LoVo (cell line): ENCODE data around the gene RMND5A.

Experiments used
- DNase-seq: peaks from one replicate; pipeline ENCODE4 v3.0.0-alpha.2; 2016; ENCODE audit warnings: low spot score

The RMND5A gene

DNA sequence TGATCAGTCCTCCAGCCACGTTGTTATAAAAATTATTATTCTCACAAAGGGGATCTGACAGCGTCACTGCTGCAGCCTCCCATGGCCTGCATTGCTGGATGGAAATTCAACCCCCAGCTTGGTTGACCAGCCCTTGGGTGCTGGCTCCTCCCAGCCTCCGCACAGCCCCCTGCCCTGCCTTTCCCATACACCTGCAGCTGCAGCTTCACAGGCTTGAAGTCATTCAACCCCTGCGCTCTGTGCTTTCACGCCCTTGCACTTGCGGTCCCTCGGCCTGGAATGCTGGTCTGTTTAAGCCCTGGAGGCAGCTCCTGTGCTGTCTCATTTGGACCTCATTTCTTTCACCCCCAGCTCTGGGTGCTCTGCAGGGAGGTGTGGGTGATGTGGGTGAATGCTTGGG lies 71.5 kb downstream of the RMND5A start:
- no peak for DNase-seq

DNA sequence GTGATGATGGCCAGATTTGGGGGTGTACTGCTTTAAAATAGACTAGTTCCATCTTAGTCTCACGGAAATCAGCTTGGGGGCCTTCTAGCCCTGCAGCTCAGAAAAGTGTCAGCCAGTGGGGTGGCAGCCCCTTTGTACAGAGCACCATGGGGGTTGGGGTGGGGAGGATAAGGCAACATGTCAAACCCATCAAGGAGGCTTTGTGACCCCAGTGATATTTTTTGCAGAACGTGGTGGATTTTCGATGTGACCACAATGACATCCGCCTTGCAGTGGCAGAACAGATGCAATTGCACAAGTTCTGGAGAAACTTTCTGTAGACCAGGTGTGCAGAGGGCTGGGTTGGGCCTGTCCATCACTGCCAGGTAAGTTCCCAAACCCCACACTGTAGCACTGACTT lies 73.7 kb downstream of the RMND5A start:
- no peak for DNase-seq

DNA sequence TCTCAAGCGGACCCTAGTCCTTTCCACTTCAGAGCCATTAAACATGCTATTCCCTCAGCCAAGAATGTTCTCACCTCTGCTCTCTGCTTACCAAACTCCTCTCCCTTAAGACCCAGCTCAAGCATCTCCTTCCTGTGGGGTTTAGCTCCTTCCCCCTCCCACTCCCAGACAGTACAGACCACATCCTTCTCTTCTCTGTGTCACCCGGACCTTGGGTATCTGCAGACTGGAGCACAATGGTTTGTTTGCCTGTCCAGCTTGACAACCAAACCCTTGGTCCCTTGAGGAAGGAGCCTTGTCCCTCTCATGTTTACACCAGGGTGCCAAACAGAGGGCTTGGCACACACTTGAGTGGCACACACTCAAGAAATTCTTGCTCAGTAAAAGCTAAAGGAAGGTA lies 74.8 kb downstream of the RMND5A start:
- DNase-seq, result no peak

DNA sequence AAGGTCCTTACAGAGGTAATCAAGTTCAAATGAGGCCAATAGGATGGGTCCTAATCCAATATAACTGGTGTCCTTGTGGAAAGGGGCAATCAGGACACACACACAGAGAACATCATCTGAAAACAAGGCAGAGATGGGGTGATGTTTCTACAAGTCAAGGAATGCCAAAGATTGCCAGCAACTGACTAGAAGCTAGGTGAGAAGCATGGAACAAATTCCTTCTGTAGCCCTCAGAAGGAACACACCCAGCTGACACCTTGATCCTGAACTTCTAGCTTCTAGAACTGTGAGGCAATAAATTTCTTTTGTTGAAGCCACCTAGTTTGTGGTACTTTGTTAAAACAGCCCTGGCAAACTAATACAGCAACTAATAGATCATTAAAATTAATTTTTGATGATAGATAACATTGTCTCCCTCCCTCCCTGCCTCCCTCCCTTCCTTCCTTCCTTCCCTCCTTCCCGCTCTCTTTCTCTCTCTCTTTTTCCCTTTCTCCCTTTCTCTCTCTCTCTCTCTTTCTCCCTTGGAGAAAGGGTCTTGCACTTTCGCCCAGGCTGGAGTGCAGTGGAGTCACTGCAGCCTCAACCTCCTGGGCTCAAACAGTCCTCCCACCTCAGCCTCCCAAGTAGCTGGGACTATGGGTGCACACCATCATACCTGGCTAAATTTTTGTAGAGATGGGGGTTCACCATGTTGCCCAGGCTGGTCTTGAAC lies 80.9 kb downstream of the RMND5A start:
- DNase-seq, result no peak

DNA sequence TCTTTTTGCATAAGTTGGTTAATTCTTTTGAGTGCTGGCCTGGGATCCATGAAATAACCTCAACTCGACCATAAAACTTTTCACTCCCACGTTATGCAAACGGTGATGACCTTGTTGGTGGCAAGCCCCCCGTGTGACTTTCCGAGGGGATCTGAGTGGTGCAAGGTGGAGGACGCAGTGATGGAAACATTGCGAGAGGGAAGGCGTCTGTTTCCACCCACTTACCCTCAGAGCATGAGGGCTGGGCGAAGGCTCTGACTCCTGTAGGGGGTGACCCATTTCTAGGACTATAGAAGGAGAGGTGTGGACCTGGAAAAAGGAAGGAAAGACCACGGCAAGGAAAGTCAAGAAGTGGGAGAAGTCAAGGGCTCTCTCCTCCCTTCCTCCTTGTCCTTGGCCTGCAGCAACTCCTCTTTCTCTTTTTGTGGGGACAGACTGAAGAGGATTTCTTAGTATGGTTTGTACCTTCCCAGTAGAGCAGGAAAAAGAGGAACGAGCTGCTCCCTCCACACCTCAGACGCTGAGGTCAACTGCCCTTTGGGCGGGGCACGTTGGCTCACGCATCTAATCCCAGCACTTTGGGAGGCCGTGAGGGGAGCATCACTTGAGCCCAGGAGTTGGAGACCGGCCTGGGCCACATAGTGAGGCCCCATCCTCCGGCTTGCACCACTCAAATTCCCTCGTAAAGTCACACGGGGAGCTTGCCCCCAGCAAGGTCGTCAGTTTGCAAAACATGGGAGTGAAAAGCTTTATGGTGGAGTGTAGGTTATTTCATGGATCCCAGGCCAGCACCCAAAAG lies 86.2 kb downstream of the RMND5A start:
- no peak for DNase-seq

DNA sequence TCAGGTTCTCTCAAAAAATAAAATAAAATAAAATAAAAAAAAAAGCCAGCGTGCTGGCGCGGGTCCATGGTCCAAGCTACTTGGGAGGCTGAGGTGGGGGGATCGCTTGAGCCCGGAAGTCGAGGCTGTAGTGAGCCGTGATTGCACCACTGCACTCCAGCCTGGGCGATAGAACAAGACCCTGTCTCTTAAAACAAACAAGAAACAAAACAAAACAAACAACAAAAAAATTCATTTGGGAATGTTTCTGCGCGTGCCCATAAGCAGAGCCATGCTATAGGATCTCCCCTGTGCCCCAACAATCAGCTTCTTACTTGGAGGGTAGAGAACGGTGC lies 87.0 kb downstream of the RMND5A start:
- no peak for DNase-seq

DNA sequence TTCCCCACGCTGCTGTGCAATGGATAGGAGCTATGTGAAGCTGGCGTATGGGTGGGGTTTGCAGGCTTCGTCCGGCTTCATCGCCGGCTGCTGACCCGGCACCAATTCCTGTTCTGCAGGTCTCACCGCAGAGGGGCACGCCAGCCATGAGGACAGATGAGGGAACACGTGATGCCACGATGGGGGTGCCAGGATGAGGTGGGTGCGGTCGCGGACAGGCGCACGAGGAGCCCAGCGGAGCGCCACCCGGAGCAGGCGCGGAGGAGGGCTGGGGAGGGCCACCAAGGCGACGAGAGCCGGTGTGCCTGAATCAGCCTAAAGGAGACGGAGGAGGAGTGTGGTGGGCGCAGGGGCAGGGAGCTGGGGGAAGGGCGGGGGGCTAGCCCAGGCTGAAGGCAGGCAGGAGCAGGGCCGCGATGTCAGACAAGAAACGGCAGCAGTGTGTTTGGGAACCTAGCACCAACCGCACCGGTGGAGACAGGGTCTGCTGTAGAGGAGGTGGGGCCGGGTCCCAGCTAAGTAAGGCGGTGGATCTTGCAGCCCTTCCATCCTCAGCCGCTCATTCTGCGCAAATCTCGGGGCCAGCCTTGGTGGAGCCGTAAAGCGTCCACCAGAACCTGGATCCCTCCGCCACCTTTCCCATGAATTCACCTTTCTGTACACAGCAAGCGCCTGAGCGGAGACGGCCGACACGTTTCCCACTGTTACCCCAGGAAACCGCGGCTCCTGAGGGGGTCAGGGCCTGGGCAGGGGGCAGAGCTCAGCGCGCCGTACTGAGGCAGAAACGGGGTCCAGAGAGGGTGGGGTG lies 87.6 kb downstream of the RMND5A start:
- peak; percentile 84 for DNase-seq

DNA sequence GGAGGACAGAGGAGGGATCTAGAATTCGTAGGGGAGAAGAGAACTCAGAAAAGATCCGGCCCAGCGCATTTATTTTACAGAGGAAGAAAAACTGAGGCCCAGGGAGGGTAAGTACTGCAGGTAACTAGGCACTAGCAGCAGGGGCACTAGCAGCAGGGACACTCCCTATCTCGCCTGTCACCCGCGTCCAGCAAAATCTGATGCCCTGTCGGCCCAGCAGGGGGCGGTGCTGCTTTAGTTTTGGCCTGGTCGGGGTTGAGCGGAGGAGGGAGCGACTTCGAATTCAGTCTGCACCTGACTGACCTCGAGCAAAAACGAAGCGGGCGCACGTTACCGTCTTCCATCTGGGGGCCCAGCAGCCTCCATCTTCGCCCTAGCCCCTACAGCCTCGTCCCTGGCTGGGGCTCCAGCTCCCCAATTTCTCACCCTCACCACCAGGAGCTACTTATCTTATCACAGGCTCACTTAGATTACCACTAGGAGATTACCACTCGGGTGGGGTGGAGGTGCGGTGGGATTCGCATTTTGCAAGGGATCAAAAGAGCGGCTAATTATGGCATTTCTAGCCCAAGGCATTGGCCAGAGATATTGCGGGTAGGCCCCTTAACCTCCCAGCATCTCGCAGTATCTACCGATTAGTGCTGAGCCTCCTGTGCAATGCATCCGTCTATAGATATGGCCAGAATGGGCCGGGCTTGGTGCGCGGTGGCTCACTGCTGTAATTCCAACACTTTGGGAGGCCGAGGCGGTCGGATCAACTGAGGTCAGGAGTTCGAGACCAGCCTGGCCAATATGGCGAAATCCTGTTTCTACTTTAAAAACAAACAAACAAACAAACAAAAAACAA lies 88.4 kb downstream of the RMND5A start:
- DNase-seq, result peak; percentile 93

DNA sequence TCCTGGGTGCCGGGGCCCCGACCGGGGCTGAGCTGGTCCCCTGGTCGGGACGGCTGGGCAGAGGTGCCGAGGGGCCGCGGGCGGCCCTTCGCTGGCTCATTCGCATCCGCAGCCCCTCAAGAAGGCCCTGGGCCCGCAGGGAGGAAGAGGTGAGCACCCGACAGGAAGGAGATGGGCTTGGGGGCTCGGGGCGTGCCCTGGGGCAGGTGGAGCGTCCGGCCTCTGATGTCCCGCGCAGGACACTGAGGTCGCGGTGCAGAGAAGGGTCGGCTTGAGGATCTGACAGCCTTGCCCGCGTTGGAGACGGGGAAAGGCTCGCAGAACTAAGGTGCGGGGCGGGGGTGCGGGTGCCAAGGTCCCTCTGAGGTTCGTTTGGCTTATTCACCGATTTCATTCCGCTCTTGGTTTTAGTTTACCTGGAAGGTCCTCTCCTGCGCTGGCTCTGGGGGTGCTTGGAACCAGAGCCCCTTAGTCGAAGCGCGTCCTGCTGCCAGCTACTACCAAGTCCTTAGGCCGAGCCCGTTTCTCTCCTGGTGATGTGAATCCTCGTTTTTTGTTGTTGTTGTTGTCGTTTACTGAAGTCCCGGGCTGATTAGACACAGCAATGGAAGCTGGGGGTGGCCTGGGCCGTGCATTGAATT lies 89.5 kb downstream of the RMND5A start:
- no peak for DNase-seq

DNA sequence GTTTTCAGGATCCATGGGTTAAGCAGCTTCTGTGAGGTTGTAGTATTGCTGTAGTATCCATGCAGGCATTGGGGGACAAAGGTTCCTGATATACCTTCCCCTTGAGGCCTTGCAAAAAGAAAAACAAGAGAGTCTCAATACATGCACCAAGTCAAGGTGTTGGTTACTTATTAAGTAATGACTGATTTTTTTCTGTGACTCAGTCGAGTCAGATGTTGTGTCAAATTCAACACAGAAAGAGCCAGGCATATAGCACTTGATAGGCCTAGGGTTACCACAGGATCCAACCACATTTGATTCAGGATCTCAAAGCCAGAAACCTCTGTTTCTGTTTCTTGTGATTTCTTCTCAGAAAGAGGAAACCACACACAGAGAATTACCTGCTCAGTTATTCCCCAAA lies 95.5 kb downstream of the RMND5A start:
- DNase-seq, result no peak

DNA sequence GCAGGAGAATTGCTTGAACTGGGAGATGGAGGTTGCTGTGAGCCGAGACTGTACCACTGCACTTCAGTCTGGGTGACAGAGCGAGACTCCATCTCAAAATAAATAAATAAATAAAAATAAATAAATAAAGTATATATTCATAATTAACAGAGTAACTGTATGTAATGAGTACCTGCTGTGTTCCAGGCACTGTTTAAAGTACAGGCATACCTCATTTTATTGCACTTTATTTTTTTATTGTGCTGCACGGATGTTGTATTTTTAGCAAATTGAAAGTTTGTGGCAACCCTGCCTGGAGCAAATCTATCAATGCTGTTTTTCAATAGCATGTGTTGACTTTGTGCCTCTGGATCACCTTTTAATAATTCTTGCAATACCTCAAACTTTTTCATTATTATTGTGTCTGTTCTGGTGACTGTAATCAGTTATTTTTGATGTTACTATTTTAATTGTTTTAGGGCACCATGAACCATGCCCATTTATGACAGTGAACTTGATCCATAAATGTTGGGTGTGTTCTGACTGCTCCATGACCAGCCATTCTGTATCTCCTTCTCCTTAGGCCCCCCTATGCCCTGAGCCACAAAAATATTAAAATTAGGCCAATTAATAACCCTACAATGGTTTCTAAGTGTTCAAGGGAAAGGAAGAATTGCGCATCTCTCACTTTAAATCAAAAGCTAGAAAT lies 98.2 kb downstream of the RMND5A start:
- DNase-seq, result no peak

DNA sequence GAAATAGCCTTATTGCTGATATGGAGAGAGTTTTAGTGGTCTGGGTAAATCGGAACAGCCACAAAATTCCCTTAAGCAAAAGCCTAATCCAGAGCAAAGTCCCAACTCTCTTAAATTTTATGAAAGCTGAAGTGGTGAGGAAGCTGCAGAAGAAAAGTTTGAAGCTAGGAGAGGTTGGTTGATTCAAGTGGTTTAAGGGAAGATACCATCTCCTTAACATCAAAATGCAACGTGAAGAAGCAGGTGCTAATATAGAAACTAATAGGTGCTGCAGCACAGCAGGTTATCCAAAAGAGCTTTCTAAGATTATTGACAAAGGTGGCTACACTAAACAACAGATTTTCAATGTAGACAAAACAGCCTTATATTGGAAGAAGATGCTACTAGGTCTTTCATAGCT lies 98.9 kb downstream of the RMND5A start:
- DNase-seq, result no peak

DNA sequence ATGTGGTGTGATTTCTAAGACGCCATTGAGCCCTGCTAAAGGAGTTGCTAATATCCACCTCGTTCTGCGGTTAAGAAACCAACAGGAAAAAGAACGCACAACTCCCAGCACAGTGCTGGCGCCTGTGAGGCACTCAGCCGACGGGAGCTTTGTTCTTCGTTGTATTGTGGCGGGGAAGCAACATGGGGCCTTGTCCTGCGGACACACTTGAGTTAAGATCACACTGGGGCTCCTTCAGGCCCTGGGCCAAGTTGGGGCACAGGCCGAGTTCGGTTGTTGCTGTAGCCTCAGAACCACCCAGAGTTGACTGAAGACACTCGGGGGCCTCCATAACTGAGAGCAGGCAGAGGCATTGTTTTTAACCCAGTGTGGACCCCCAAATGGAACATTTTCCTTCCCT lies 101.2 kb downstream of the RMND5A start:
- no peak for DNase-seq

DNA sequence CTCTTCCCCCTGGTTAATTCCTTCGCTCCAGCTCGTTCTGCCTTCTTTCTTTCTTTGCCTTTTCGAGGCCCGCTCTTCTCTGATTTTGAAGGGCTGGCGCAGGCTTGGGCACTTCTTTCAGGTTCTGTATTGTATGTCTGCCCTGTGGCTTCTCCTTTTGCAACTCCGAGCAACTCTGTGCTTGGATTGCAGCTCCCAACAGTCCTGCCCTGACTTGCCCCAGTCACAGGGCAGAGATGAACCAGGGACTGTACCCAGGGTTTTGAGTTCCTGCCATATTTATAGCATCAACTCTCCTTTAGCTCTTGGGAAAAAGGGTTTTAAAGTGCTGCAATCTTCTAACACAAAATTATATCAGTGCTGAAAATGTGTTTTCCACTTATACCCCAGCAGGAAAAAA lies 101.8 kb downstream of the RMND5A start:
- DNase-seq, result no peak

DNA sequence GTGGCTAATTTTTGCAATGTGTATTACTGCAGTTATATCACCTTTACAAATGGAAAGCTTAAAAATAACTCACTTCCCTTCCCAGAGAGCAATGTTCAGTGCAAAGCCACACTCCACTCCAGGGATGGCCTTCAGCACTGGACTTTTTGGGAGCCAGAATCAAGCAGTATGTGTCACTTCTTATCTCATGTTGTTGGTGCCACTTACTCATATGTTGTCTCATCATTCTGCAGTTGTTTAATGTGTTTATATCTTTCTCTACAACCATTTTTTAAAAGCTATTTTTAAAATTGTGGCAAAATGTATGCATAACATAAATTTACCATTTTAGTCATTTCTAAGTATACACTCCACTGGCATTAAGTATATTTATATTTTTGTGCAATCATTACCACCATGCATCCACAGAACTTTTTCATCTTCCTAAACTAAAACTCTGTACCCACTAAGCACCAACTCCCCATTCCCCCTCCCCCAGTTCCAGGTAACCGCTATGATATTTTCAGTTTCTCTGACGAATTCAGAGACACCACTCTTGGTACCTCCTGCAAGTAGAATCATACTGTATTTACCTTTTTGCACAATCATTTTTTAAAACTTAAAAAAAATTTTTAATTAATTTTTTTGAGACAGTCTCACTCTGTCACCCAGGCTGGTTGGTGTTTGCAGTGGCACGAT lies 102.7 kb downstream of the RMND5A start:
- no peak for DNase-seq

DNA sequence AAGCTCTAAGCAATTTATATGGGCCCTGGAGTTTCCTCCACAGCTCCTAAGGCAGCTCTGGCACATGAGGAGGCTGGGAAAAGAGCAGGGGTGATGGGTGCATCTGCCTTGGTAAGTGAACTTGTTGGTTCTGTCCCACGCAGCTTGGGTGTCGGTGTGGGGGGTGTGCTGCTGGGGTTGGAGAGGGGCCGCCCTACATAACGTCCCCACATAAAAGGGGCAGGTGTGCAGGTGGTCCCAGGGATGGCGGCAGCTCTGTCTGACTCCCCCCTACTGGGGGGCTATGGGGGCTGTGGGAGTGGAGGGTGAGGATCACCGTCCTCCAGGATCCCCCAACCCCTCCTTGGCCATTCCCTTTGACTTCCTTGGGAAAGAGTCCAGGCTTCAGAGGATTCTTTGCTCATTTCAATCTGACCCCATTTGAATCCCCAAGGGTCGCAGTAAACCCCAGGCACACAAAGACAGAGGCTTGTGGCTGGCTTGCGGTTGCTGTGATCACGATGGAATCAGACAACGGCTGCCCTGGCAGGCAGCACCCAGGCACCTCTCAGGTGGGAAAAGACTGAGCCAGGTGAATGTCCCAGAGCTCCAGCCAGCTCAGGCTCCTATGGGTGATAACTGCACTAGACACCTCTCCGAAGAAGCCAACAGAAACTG lies 105.1 kb downstream of the RMND5A start:
- no peak for DNase-seq

DNA sequence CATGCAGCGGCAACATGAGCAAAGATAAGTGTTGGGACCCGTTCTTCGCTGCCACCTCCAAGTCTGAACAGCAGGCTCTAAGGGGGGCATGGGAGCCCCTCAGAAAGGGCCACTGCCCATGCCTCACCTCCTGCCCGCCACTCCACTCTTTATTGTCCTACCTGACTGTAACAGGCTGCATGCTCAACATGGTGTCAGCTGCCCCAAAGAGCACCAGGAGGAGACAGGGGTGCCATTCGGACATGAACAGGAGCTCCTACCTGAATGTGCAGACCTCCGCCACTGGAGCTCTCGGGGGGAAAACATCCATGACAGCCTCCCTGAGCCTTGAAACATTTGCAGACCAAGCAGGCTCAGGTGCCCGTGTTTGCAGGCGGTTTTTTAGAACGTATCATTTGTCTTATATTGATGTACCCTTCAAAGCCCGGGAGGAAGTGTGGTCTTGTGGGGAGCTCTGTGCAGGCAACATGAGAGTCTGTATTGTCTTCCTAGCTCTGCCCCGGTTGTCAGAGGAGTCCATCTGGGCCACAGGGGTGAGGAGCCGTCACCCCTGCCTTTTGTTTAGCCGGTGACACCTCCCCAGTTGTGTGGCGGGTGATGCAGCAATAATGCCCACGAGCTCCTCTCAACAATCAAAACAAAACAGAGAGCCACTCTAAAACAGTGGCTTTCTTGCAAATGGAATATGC lies 105.7 kb downstream of the RMND5A start:
- DNase-seq, result no peak

DNA sequence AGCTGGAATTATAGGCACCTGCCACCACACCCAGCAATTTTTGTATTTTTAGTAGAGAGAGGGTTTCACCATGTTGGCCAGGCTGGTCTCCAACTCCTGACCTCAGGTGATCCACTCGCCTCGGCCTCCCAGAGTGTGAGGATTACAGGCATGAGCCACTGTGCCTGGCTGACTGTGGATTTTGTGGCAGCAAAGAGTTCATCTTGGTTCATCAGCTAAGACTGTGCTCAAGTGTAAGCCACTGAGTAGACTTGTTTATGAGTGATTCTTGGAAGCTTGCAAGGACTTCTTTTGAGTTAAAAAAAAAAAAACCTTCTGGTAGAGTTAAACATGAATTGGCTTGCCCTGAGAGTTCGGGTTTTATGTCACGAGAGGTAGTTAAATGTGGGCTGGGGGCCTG lies 106.9 kb downstream of the RMND5A start:
- no peak for DNase-seq
